HG03139 (cell line): ENCODE data around the gene USP47.

Source experiments
- ATAC-seq: cut with Tn5 transposase; IDR thresholded peaks from one replicate; pipeline ENCODE4 v1.9.1; 2021; ENCODE audit not compliant: unreplicated experiment

Gene USP47

GRCh38 chr11:11937433-11937832 is 95.7 kb downstream of the USP47 start:
- ATAC-seq, result no peak

GRCh38 chr11:11937957-11938356 is 96.2 kb downstream of the USP47 start:
- ATAC-seq, result no peak

GRCh38 chr11:11940551-11940950 is 98.8 kb downstream of the USP47 start:
- ATAC-seq, result no peak

- no peak for ATAC-seq
These were observed 100.9 kb downstream of the USP47 start for GRCh38 chr11:11942668-11943067.

- ATAC-seq, result no peak
These were observed 102.7 kb downstream of the USP47 start for GRCh38 chr11:11944444-11944843.

- no peak for ATAC-seq
These were observed 104.4 kb downstream of the USP47 start for GRCh38 chr11:11946180-11946579.

- no peak for ATAC-seq
These were observed 105.1 kb downstream of the USP47 start for GRCh38 chr11:11946878-11947277.

GRCh38 chr11:11947825-11948224 is 106.1 kb downstream of the USP47 start:
- ATAC-seq, result no peak

GRCh38 chr11:11948242-11948947 is 106.6 kb downstream of the USP47 start:
- ATAC-seq, result no peak

GRCh38 chr11:11949482-11949881 is 107.7 kb downstream of the USP47 start:
- ATAC-seq, result no peak

- no peak for ATAC-seq
These were observed 110.3 kb downstream of the USP47 start for GRCh38 chr11:11952036-11952435.

GRCh38 chr11:11956006-11956405 is 114.2 kb downstream of the USP47 start:
- ATAC-seq, result no peak

- no peak for ATAC-seq
These were observed 116.8 kb downstream of the USP47 start for GRCh38 chr11:11958403-11959231.

GRCh38 chr11:11959601-11960000 is 117.8 kb downstream of the USP47 start:
- ATAC-seq, result no peak

- ATAC-seq, result no peak
These were observed 118.9 kb downstream of the USP47 start for GRCh38 chr11:11960687-11961086.

- ATAC-seq, result no peak
These were observed 119.7 kb downstream of the USP47 start for GRCh38 chr11:11961399-11962028.

- no peak for ATAC-seq
These were observed 121.3 kb downstream of the USP47 start for GRCh38 chr11:11963067-11963466.

GRCh38 chr11:11963842-11964773 is 122.3 kb downstream of the USP47 start:
- ATAC-seq, result no peak

GRCh38 chr11:11964774-11965150 is 123.0 kb downstream of the USP47 start:
- no peak for ATAC-seq

GRCh38 chr11:11965192-11965591 is 123.4 kb downstream of the USP47 start:
- ATAC-seq, result no peak
